ENCODE data around the gene SYT7. TPM values are rescaled to one million over a fixed set of nuclear protein-coding genes. Genes with fewer than 3 reads are reported as not detected.

SYT7 gene
- total and polyA plus RNA-seq, 11 donors, result 12.4 to 34.7 (median 17.4) TPM

DNA sequence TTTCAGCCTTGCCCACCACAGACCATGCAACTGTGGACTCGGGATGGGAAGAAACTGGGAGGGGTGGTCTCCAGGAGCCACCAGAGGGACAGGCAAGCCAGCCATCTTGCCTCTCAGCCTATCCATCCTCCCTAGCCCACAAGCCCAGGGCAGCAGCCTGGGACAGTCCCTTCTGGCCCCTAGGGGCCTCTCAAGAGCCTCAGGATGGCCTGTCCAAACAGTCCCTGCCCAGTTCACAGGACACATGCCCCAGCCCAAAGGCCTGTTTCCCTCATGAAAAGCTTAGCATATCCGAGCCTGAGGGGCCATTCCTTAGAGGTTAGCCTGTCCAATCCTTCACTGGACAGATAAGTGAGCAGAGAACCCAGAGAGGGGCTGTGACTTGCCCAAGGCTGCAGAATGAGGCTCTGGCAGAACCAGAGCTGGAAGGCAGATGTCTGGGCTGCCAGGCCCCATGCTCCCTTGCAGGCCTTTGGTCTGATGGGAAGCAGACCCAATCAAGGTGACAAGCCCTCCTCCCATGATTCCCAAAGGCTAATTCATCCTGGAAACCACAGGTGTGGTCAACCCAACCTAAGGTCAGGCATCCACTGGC lies 44.1 kb downstream of the SYT7 start:
- Histone ChIP-seq H3K9me3 (no peaks in the 10 kb centered on the region), H3K36me3 (no peaks in the 10 kb centered on the region), H3K27ac (peak overlapping the region in 1 of 12 donors; percentile 81), H3K4me1 (peaks cover 0 to 44% (median 18%) of the 10 kb centered on the region in 12 donors), H3K27me3 (no peaks in the 10 kb centered on the region), H3K4me3 (no peak overlapping the region)
- intact Hi-C loops (cut with DNase I), result loop anchor here in 2 of 10 donors (5.0 to 10.0 kb wide), 2 partner anchors 36 to 98 kb away; no protein-coding TSS in a partner anchor
- no peak for TF ChIP-seq POLR2A (IDR thresholded peaks at IDR 0.05)
- TF ChIP-seq, protein P1, sequence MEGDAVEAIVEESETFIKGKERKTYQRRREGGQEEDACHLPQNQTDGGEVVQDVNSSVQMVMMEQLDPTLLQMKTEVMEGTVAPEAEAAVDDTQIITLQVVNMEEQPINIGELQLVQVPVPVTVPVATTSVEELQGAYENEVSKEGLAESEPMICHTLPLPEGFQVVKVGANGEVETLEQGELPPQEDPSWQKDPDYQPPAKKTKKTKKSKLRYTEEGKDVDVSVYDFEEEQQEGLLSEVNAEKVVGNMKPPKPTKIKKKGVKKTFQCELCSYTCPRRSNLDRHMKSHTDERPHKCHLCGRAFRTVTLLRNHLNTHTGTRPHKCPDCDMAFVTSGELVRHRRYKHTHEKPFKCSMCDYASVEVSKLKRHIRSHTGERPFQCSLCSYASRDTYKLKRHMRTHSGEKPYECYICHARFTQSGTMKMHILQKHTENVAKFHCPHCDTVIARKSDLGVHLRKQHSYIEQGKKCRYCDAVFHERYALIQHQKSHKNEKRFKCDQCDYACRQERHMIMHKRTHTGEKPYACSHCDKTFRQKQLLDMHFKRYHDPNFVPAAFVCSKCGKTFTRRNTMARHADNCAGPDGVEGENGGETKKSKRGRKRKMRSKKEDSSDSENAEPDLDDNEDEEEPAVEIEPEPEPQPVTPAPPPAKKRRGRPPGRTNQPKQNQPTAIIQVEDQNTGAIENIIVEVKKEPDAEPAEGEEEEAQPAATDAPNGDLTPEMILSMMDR (IDR thresholded peaks at IDR 0.05), result no peak
- DNase-seq (no peak), ATAC-seq (no peak)
- WGBS, 4 donors, result 85 to 100% (median 86%) methylated on average over 2 of the region's 2 CpGs

DNA sequence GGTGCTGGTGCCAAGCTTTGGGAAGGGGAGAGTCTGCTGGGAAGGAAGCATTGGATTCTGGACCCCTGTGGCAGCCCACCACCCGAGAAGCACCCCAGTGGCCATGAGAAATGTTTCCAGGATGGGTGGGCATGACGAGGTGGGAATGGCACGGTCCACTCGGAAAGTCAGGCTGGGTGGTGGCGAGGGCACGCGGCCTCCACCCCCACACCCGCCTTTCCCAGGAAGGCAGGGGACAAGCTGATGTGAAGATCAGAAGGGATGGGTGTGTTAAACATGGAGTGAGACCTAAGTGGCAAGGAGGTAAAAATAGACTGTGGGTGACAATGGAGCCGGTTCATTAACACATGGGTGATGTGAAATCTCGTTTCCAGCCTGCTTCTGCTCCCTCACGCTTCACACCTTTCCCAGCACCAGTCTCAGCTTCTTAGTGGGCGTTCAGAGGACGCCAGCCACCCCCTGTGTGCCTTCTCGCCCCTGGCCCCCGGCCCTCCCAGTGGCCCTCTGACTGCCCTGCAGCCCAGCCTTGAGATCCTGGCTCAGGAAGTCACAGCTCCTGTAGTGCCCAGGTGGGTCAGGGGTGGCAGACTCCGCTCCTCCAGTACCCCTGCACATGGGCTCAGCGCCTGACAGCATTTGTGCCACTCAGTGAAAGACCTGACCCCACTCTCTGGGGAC lies 44.7 kb downstream of the SYT7 start:
- intact Hi-C loops (cut with DNase I), result loop anchor here in 3 of 10 donors (2.0 to 10.0 kb wide), 3 partner anchors 36 to 99 kb away; no protein-coding TSS in a partner anchor
- Histone ChIP-seq H3K36me3 (no peaks in the 10 kb centered on the region), H3K9me3 (no peaks in the 10 kb centered on the region), H3K4me3 (no peak overlapping the region), H3K27me3 (no peaks in the 10 kb centered on the region), H3K27ac (peak overlapping the region in 4 of 12 donors; percentile 34 to 84 (median 75)), H3K4me1 (peaks cover 0 to 43% (median 18%) of the 10 kb centered on the region in 12 donors)
- TF ChIP-seq, protein P1 (IDR thresholded peaks at IDR 0.05), result no peak
- no peak for TF ChIP-seq POLR2A (IDR thresholded peaks at IDR 0.05)
- no peak for DNase-seq
- WGBS, 4 donors, result 76 to 80% (median 78%) methylated on average over 16 to 17 of the region's 17 CpGs
- ATAC-seq, result peak in 1 of 4 donors; percentile 13

DNA sequence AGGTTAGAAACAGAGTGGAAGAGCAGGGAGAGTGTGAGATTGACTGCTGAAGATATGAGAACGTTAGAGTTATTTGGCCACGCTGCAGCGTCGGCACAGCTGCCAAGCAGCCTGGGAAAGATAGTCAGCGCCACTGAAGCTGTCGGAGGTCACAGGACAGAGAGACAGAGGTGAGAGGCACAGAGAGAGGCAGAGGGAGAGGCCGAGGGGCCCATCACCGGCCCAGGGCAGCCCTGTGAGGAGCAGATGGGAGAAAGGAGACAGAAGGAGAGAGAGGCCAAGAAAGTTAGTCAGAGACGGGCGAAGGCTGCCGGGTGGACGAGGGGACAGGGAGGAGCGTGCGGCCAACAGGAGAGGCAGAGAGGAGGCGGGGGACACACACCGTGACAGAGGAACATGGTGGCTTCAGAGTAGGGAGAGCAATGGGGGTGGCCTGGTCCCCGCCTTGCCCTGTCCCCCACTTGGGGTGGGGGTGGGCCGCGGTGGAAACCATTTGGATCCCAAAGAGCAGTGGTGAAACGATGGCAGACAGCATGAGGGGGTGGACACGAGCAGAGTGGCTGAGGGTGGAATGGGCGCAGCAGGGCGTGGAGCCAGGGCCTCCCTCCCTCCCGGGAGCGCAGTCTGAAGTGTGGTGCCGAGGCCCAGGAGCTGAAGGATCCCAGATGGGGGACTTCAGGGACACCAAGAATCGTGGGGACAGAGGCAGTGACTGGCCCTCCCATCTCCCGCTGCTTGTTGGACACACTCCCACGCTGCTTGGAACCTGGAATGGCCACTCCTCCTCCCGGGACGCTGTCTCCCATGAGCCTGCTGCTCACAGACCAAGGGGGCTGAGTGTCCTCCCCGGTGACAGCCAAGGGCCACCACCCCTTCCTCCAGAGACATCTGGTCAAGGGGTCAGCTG lies 45.7 kb downstream of the SYT7 start:
- H3K9me3 ChIP-seq, result no peaks in the 10 kb centered on the region
- H3K27ac ChIP-seq, result peak overlapping the region in 11 of 12 donors; percentile 2 to 84 (median 69)
- DNase-seq (peak in 2 of 5 donors; percentile 40 to 68), ATAC-seq (peak; percentile 46 to 79 (median 56))
- H3K4me1 ChIP-seq, result peaks cover 0 to 48% (median 18%) of the 10 kb centered on the region in 12 donors
- WGBS, 4 donors, result 44 to 46% (median 44%) methylated on average over 25 to 32 of the region's 32 CpGs
- intact Hi-C loops (cut with DNase I), result loop anchor here in 6 of 10 donors (2.0 to 10.0 kb wide), 5 partner anchors 37 to 100 kb away; no protein-coding TSS in a partner anchor
- H3K4me3 ChIP-seq, result peak overlapping the region in 1 of 12 donors; percentile 7
- H3K36me3 ChIP-seq, result no peaks in the 10 kb centered on the region
- no peaks in the 10 kb centered on the region for H3K27me3 ChIP-seq
- TF ChIP-seq, protein P1 (IDR thresholded peaks at IDR 0.05), result no peak
- TF ChIP-seq POLR2A (IDR thresholded peaks at IDR 0.05), result no peak

All from heart left ventricle (tissue), 16 donors.